ENCODE results near the gene GNPDA1. TPM values are rescaled to one million over a fixed set of nuclear protein-coding genes. Genes with fewer than 3 reads are reported as not detected.
A peak's percentile ranks its signal among the peaks of the same experiment; 100 is the strongest.

GNPDA1 gene
- total RNA-seq, 1 donor from 2014 or later, result 16.3 TPM

DNA sequence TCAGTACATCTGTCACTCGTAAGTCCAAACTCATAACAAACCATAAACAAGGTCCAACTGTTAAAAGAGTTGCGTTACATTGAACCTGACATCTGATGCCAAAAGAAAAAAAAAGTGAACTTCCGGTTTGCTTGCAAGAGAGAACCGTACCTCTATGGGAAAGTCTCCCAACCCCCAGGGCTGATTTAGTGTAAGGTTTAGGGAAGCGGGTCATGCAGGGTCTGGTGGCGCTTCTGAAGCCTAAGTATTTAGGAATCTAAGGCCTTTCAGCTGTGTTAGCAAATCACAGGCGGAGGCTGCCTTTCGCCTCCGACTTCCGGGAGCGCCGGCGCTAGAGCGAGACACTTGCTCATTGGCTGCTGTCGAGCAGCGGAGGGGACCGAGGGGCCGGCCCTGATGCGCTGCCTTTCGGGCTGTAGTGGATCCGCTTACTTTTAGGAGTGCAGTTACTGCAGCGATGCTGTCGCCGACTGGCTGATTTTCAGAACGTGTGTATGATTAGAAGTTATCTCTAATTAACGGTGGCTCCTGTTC is 12.0 kb upstream of the GNPDA1 start:
- DNase-seq (ENCODE audit: low spot score in 2 of 2) (peak; percentile 70 to 85), FAIRE-seq (no peak)

DNA sequence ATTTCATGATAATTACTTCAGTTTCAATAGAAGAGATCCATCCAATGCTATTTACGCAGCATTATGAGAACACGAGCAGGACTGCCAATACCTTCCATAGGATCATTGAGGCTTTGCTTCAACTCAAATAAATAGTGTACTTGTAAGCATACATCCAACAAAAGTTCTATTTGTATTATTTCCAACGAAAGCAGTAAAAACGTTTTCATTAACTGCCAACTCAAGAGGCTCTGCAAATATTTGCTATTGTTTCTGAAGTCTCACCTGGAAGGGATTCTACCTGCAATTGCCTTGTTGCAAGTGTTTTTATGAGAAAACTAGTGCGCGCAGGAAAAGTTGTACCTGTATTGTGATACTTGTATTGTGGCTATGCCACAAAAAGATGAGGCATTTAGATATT is 11.0 kb upstream of the GNPDA1 start:
- FAIRE-seq (no peak), DNase-seq (ENCODE audit: low spot score in 2 of 2) (no peak)

DNA sequence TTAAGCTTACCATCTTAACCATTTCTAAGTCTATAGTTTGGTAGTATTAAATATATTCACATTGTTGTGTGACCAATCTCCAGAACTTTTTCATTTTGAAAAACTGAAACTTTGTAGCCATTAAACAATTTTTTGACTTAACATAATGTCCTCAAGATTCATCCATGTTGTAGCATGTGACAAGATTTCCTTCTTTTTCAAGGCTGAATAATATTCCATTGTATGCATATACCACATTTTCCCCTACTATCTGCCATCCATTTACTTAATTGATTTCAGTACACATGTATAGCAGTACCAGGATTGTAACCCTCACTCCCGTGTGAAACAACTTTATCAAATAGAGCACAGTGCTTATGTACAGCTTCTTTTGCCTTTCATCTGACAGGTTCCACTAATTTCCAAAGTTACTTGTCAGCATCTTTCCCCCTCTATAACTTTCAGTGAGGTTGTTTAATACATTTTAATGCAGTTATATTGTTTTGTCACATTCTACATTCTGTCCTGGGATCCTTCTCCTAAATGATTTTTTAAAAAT is 7.4 kb upstream of the GNPDA1 start:
- FAIRE-seq, result no peak

DNA sequence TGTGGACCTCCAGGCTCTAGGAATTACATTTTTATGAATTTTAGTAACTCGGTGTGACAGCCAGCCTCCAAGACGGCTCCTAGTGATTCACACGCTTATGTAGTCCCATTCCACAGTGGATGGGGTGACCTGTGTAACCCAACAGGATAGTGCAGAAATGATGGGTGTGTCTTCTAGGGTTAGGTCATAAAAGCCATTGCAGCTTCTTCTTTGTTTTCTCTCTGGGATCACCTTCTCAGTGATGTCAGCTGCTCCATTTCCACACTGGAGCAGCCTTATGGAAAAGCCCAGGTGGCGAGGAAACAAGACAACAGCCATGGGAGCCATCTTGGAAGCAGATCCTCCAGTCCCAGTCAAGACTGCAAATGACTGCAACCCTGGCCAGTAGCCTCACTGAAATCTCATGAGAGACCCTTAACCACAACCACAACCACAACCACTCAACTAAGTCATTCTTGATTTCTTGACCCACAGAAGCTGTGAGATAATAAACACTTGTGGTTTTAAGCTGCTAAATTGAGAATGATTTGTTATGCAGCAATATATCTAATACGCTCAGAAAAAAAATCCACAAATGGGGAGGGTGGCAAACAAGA is 5.1 kb upstream of the GNPDA1 start:
- FAIRE-seq, result no peak

More for the DNA sequence above, 7.4 kb upstream of the GNPDA1 start:
- no peak for DNase-seq (ENCODE audit: low spot score in 2 of 2)

DNA sequence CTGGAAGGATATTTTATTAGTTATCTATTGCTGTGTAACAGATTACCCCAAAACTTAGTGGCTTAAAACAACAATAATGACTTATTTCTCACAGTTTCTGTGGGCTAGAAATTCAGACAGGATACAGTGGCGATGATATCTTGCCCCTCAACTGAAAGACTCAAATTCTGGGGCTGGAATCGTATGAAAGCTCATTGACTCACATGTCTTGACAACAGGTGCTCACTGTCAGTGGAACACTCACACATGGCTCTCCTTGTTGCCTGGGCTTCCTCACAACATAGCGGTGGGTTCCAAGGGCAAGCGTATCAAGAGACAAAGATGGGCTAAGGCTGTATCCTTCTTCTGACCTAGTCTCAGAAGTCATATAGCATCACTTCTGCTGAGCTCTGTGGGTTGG is 3.7 kb upstream of the GNPDA1 start:
- FAIRE-seq (no peak), DNase-seq (ENCODE audit: low spot score in 2 of 2) (no peak)

More for the DNA sequence above, 5.1 kb upstream of the GNPDA1 start:
- no peak for DNase-seq (ENCODE audit: low spot score in 2 of 2)

DNA sequence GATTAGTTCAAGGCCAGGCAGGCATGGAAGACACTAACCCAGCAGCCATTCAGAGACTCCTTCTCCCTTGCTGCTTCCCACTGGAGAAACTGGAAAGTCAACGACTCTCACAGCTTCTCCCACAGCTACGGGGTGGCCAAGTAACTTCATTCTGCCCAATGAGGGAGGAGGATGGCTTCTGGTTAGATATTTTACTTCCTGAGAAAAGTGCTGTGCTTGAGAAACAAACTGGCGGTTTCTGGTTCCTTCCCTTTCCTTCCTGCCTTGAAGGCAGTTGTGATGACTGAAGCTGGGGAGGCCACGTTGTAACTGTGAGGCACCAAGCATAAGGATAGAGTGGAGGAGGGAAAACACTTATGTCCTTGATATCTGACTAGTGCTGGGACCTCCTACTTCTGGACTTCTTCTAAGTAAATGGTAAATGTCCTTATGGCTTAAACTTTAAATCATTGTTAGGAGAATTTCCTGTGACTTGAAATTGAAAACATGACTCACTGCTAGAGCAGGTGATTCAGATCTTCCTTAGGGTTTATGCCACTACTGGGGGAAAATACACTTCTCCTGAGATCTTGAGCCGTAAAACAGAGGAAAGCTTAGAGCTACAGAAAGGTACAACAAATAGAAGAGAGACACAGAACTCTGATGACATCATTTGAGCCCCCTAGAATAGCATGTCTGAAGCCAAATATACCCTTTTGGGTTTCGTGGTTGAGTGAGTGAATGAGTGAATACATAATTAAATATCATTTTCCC is 3.1 kb upstream of the GNPDA1 start:
- DNase-seq (ENCODE audit: low spot score in 2 of 2) (no peak), FAIRE-seq (no peak)

DNA sequence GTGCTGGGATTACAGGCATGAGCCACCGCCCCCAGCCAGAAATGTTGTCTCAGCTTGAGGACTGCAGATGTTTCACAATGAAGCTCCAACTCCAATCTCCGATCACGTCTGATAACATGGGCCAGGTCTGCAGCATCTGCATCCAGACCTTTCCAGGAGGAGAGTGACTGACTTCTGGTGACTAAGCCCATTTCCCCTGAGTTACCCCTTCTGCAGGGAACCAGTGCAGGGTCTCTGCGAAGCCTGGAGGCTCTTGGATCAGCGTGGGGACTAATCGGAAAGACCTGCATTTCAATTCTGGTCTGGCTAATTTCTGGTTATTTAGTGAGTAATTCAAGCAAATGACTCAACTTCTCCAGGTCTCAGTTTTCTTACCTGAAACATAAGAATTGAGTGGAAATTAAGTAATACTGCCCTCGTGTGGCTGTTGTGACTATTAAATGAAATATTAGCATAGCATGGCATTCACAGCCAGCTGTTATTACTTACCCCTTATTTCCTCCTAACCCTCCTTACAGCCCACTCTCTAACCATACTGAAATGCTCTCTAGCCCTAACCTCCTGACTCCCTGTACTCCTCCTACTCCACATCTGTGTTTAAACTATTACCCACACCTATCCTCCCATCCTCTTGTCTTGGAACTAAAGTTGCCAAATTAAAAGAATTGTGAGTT is 2.2 kb upstream of the GNPDA1 start:
- DNase-seq (ENCODE audit: low spot score in 2 of 2), result no peak
- FAIRE-seq, result no peak

DNA sequence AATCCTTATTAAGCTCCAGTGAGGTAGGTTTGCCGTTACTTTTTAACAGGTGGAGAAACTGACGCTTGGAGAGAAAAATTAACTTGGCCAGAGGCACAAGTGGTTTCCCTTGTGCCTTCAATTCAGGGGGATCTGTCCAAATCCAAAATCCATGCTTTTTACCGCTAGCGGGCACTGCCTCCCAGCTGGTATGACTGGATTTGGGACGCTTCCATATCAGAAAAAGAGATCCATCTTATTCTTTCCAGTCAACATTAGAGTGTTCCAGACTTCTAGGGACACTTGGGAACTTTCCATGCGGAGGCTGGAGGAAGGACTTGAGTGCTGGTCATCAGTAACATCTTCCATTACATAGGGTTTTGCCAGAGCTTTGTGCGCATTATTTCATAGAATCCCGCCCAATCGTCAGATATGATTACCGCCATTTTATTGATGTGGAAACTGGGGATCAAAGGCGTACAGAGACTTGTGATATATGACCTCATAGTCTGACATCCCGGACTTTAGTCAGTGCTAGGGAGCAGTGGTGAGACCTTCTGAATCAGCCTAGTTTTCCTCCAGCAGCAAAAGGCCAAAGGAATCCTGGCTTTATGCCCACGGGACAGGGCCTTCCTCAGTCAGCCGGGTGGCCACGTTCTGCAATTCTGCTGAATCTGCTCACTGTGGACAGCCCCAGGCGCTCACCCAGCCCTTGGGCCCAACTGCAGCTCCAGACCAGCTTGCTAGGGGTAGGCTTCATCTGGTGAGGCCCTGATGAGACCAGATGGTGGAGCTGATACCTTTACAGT is 1.1 kb upstream of the GNPDA1 start:
- FAIRE-seq, result no peak
- no peak for DNase-seq (ENCODE audit: low spot score in 2 of 2)

DNA sequence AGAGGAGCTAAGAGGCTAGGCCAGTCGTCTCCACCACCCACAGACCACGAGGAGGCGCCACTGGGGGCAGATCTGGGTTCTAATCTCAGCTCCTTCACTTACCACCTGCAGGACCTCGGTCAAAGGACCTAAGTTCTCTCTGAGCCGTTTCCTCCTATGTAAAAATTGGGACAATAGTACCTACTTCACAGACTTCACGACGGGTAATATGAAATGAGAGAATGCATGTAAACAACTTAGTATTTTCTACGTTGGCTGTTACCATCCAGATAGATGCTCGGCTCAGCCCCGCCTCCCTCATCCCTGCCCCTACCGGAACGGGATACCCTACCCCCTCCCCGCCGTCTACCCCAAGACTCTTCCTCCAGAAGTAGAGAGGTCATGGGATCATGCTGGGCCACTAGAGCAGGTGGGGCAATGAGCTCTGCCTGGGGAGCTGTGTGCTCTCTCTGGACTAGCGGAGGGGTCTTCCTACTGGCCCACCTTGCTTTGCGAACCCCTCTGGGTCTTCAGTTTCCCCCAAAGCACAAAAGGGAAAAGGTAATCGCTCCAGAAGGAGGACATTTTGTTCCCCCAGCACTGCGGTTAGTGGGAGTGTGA is 541 bp downstream of the GNPDA1 start:
- FAIRE-seq (no peak), DNase-seq (ENCODE audit: low spot score in 2 of 2) (no peak)

DNA sequence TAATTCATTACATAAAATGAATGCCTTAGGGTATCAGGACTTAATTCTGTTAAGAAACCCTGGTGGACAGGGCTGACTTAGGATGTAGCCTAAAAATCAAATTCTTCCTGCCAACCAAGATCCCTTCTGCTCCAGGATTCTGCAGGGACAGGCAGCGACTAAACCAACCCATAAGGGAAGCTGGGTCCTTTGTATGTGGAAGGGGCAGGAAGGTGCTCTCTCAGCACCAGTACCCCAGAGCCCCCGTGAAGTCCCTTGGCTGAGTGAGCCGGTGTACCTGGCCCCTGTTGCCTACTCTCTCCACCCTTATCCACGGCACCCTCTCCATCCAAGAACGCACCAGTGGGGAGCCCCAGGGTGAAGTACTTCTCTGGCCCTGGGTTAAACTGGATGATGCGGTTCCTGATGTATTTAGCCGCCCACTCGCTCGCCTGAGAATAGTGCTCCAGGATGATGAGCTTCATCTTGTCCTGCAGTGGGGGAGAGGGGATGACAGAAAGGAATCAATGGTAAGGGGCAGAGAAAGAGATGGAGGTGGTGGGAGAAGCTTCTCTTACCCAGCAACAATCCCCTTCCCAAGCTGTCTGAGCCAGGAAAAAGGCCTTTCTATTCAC is 1.1 kb downstream of the GNPDA1 start:
- DNase-seq (ENCODE audit: low spot score in 2 of 2), result no peak
- FAIRE-seq, result no peak

DNA sequence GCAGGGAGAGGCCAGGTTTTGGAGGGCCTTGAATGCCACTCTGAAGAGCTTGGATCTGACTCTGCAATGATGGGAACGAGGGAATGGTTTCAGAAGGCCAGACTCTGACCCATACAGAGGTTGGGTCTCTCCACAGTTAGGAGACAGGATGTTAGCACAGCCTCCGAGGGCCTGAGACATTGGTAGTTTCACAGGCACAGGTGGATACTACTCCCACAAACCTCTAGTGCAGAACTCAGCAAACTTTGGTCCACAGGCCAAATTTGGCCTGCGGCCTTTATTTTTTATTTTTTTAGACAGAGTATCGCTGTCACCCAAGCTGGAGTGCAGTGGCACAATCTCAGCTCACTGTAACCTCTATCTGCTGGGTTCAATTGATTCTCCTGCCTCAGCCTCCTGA is 2.9 kb downstream of the GNPDA1 start:
- no peak for FAIRE-seq
- DNase-seq (ENCODE audit: low spot score in 2 of 2), result no peak

DNA sequence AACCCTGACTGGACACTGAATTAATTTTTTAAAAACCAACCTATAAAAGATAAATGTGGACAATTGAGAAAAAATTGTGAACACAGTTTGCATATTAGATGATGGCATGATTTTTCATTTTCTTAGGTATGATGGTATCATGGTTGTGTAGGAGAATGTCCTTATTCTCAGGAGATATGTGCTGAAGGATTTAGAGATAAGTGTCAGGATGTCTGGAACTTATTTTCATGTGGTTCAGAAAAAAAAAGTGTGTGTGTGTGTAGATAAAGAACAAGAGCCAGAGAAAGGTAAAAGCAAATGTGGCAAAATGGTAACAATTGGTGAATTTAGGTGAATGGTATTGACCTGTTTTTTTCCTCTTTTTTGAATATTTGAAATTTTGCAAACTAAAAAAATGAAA is 4.0 kb downstream of the GNPDA1 start:
- no peak for DNase-seq (ENCODE audit: low spot score in 2 of 2)
- no peak for FAIRE-seq

DNA sequence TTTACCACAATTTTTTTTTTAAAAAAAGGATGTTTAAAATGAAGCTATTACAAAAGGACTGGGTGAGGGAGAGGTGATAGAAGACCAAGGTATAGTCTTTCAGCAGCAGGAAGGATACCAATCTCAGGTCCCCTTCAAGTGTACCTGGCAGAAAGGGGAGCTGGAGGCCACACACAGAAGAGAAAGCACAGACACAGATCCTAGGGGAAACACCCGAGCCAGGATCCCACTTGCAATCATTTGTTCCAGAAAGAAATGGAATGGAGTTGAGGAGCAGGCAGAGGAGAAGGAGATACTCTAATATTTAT is 5.6 kb downstream of the GNPDA1 start:
- no peak for DNase-seq (ENCODE audit: low spot score in 2 of 2)
- no peak for FAIRE-seq

DNA sequence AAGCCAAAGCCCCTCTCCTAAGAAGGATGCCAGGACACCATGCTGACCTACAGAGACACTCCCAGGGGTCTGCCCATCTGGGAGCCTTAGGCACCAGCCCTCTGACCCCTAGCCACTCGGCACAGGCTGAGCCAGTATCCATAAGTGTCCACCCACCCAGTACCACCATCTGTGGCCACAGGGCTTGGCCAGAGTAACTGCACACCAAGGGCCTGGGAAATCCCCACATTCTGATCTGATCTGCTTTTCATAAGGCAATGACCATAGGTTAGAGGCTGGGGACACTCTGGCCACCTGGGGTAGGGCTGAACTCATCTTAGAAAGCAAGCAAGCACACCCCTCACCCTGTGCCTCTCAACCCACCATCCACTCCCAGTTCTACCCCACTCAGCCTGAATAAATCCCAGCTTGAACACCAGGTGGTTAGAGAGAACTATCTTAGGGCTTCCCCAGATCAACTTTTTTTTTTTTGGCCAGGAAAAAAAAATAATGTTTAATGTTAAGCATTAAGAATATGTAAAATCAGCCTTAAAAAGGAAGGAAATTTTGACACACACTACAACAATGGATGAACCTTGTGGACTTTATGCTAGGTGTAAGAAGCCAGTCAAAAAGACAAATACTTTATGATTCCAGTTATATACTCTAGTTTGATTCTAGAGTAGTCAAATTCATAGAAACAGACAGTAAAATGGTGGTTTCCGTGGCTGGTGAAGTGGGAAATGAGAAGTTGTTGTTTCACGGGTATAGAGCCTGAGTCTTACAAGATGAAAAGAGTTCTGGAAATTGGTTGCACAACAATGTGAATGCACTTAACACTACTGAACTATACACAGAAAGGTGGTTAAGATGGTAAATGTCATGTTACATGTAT is 6.2 kb downstream of the GNPDA1 start:
- no peak for FAIRE-seq
- DNase-seq (ENCODE audit: low spot score in 2 of 2), result no peak

DNA sequence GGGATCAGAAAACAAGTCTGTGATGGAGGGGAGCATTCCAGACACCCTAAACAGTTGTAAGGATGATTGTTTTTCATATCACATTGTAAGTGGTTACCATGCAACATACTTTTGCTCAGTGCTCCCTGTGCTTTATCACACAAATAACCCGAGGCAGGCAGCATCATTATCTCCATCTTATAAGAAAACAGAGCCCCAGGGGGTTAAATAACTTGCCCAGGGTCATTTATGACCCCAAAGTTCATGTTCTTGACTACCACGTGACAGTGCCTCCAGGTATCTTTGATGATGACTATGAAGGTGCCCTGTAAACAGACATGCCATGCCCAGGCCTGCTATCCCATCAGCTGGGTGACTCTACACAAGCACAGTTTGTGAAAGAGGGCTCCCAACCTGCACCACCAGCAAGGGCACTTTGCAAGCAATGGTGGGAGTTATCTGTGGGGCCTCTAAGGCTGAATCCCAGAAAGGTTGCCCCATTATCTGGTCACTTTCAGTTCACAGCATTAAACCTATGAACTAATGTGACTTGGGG is 9.5 kb downstream of the GNPDA1 start:
- DNase-seq (ENCODE audit: low spot score in 2 of 2) (no peak), FAIRE-seq (no peak)

DNA sequence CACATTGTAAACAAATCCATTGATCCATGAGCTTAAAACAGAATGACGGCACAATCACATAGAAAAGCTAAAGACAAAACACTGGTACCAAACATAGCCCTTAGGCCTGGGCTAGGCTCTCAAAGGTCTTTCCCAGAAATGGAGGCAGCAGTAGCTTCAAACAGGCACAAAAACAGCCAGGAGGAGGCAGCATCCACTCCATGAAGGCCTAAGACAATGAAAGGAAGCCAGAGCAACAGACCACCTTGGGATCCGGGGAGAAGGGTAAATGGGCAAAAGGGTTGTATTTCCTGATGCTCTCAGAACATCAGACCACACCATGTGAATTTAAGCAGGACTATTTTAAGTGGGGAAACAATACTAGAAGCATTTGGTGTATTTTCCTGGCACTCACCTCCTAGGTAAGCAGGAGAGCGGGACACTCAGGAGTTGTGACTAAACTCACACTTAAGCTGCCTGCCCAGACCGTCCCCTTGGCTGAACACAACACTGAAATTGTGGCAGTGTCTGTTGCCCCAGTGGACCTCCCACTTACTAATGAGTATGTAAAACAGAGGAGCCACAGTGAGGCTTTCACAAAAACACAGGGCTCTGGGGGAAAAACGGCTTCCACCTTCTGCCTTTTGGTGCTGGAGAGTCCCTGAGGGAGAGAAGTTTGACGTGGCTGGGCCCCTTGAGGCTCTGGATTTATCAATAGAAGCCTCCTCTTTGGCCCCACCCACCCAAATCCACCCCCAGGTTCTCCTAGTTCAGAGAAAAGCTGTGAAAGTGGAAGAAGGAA is 11.9 kb downstream of the GNPDA1 start:
- DNase-seq (ENCODE audit: low spot score in 2 of 2) (no peak), FAIRE-seq (no peak)

DNA sequence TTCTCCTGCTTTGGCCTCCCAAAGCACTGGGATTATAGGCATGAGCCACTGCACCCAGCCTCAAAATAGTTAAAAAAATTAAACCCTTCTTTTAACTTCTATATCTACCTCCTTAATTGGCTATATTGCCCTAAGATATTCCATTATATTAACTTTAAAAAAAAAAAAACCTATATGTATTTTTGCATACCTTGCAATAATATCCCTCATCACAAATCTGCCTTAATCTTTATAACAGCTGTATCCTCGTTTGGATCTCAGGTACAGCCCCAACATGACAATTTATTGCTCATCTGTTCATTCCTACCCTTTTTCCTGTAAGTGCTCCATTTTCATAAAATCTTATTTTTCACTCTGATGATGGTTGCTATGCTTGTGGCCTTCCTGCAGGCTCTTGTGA is 12.7 kb downstream of the GNPDA1 start:
- DNase-seq (ENCODE audit: low spot score in 2 of 2) (no peak), FAIRE-seq (no peak)
